SK-N-DZ (cell line): Measurements from ENCODE around the gene OR51A7.
"Not testable (repeated sequence)": the region's sequence is repeated elsewhere in the genome, so short reads cannot be mapped to it uniquely, and the experiment has no call there.

Source experiments
- DNase-seq: peaks from one replicate; pipeline ENCODE4 v3.0.0-alpha.2; 2015; ENCODE audit warnings: low spot score

Gene OR51A7

DNA sequence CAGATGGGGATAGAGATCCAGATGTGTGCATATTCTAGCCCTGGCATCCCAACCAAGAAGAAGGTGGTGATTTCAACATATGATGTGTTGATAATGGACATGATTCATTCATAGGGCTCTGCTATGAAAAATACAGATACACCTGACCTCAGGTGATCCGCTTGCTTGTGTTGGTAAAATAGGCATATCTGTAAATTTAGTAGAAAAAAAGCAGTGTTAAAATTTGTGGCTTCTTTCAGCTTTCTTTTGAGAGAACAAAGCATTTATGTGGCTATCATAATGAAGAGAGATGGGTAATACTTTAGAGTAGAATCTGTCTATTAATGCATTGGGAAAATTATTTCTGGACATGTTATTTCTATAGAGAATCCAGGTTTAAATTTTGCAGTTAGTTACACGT lies 52.0 kb downstream of the OR51A7 start, which contains the start of gene OR51A2:
Gene OR51A2 (minus strand): TSS at position 101 of the 400 bp plus-strand sequence. CDS start 0 bp downstream, at position 101.
- not testable (repeated sequence) for DNase-seq

DNA sequence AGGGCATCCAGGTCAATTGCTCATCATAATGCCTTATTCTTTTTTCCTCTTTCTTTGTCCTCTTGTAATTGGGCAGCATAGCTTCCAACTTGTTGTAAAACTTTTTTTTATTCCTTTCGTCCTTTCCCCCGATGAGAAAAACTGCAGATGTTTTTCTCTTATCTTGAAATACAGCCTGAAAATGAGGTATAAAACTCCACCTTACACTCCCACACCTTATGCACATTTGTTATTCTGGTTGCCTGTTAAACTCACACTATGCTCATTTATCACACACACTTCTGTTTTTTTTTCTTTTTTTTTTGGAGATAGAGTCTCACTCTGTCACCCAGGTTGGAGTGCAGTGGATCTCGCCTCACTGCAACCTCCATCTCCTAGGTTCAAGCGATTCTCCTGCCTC lies 53.8 kb downstream of the OR51A7 start:
- no peak for DNase-seq
